ENCODE data around the gene PXDC1. TPM values are rescaled to one million over a fixed set of nuclear protein-coding genes. Genes with fewer than 3 reads are reported as not detected.

Gene PXDC1
- total RNA-seq, 1 experiment from 2014 or later, result 36.2 TPM

- H3K4me1 ChIP-seq (ENCODE audit: control insufficient read depth, insufficient read depth, low read length), result peaks cover 4% of the 10 kb centered on the region
- ATAC-seq (no peak), DNase-seq (ENCODE audit: low read depth, low spot score) (no peak)
- peak overlapping the region; percentile 6; the same call in 1 of the 2 replicates for H3K27ac ChIP-seq (ENCODE audit: low read length)
- CTCF ChIA-PET, result no interaction called here
- no peaks in the 10 kb centered on the region for H3K27me3 ChIP-seq (ENCODE audit: control insufficient read depth, insufficient read depth, low read length)
- intact Hi-C loops (cut with micrococcal nuclease; ENCODE audit: unreplicated experiment), result no loop called here
- POLR2A ChIA-PET, result no interaction called here
- no peak overlapping the region for H3K4me3 ChIP-seq (ENCODE audit: low read depth in 2 of 2, low read length in 2 of 2)
- H3K9me3 ChIP-seq (ENCODE audit: control insufficient read depth, insufficient read depth, low read depth, low read length), result no peaks in the 10 kb centered on the region
- TF ChIP-seq TCF7L2 (IDR thresholded peaks at IDR 0.05; ENCODE audit: low read depth, low read length) (no peak), REST (IDR thresholded peaks at IDR 0.05; ENCODE audit: insufficient read depth in 1 of 2, low read depth in 2 of 2, low read length in 1 of 2) (no peak), POLR2AphosphoS5 (IDR thresholded peaks at IDR 0.05; ENCODE audit: low read depth, low read length) (no peak), CTCF (IDR thresholded peaks at IDR 0.05) (no peak), SIN3A (IDR thresholded peaks at IDR 0.05; ENCODE audit: borderline replicate concordance, insufficient read depth, low read depth, low read length) (no peak)
- in situ Hi-C loops (cut with HindIII; ENCODE audit: low pct_unique_long_range_greater_than_20kb, low sequenced_read_pairs), result no loop called here
- no TSS peak for BruUV-seq (replicated peaks)
- H3K36me3 ChIP-seq (ENCODE audit: control insufficient read depth, insufficient read depth, low read length), result no peaks in the 10 kb centered on the region
These were observed 46.8 kb upstream of the PXDC1 start for GRCh38 chr6:3798055-3798919.

GRCh38 chr6:3797231-3798054, 45.9 kb upstream of the PXDC1 start:
- ChIA-PET POLR2A (no interaction called here), CTCF (no interaction called here)
- peaks cover 4% of the 10 kb centered on the region for H3K4me1 ChIP-seq (ENCODE audit: control insufficient read depth, insufficient read depth, low read length)
- intact Hi-C loops (cut with micrococcal nuclease; ENCODE audit: unreplicated experiment), result no loop called here
- H3K9me3 ChIP-seq (ENCODE audit: control insufficient read depth, insufficient read depth, low read depth, low read length), result no peaks in the 10 kb centered on the region
- TF ChIP-seq REST (IDR thresholded peaks at IDR 0.05; ENCODE audit: insufficient read depth in 1 of 2, low read depth in 2 of 2, low read length in 1 of 2) (no peak), CTCF (IDR thresholded peaks at IDR 0.05) (no peak), TCF7L2 (IDR thresholded peaks at IDR 0.05; ENCODE audit: low read depth, low read length) (no peak), POLR2AphosphoS5 (IDR thresholded peaks at IDR 0.05; ENCODE audit: low read depth, low read length) (no peak), SIN3A (IDR thresholded peaks at IDR 0.05; ENCODE audit: borderline replicate concordance, insufficient read depth, low read depth, low read length) (no peak)
- H3K27ac ChIP-seq (ENCODE audit: low read length), result peak overlapping the region; percentile 35; the same call in 1 of the 2 replicates
- DNase-seq (ENCODE audit: low read depth, low spot score) (peak; percentile 59), ATAC-seq (0 out of 2 replicates have a peak, but pooled peaks have one; percentile 62)
- in situ Hi-C loops (cut with HindIII; ENCODE audit: low pct_unique_long_range_greater_than_20kb, low sequenced_read_pairs), result no loop called here
- no peaks in the 10 kb centered on the region for H3K36me3 ChIP-seq (ENCODE audit: control insufficient read depth, insufficient read depth, low read length)
- H3K27me3 ChIP-seq (ENCODE audit: control insufficient read depth, insufficient read depth, low read length), result no peaks in the 10 kb centered on the region
- H3K4me3 ChIP-seq (ENCODE audit: low read depth in 2 of 2, low read length in 2 of 2), result no peak overlapping the region
- no TSS peak for BruUV-seq (replicated peaks)

All from Panc1 (cell line).